Measurements from ENCODE around the gene COL4A2.

Gene COL4A2

DNA sequence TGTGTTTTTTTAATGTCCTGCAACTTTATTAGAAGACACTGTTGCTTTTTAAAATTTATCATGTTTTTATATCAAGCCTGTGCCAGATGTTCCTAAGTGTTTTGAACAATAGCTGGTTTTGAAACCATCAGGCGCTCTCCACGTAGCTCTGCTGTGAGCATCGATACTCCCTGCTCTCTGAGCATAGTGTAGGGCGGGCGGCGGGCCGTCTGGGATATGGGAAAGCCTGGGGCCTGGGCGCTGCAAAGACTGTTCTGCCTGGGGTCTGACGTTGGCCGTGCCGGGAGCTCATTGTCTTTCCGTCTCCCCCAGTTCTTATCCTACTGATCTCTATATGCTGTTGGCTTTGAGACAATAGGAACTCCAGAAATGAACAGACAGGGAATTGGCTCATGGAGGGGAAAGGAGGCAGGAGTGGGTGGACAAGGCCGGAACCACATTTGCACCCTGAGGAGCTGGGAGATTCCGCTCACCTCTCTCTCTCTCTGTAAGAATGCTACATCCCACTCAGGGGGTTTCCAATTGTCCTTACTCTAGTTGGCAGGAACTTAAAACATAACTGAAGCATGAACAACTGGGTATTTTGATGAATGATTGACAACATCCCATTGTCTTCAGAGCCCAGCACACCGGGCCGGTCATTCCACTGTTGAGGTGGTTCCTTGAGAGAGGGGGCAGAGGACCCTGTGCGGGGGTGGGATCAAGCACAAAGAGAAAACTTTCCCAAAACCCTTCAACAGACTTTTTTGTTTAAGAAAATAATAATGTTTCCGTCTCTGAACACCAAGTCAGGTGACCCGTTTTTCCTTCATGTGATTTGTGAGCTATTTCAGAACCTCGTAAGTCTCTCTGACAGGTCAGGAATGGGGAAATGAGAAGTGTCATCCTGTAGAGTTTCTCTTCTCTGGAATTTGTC is 64.7 kb downstream of the COL4A2 start (continued):
- TF ChIP-seq ZNF514 (tag by site-specific recombination; IDR thresholded peaks at IDR 0.05) (no peak), ZNF677 (tag by site-specific recombination; IDR thresholded peaks at IDR 0.05) (no peak), ZNF473 (tag by site-specific recombination; IDR thresholded peaks at IDR 0.05) (no peak)
- TF ChIP-seq, protein P1, sequence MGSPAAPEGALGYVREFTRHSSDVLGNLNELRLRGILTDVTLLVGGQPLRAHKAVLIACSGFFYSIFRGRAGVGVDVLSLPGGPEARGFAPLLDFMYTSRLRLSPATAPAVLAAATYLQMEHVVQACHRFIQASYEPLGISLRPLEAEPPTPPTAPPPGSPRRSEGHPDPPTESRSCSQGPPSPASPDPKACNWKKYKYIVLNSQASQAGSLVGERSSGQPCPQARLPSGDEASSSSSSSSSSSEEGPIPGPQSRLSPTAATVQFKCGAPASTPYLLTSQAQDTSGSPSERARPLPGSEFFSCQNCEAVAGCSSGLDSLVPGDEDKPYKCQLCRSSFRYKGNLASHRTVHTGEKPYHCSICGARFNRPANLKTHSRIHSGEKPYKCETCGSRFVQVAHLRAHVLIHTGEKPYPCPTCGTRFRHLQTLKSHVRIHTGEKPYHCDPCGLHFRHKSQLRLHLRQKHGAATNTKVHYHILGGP (tag by site-specific recombination; IDR thresholded peaks at IDR 0.05) = no peak

DNA sequence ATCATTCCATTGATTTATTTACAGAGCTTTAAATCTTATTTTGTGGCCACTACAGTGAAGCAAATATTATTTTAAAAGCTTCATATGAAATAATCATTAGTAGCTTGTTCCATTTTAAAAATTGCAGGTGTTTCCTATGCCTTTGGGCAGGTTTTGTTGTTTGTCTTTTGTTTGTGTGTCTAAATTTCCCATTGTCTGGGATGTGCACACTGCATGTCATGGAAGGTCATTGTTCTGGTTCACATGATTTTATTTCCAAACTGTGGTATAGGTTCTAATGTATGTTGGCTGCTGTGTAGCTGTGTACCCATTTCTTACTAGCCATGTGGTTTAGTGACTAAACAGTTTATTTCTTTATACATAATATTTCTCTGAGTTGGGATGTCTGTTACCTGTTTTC is 65.6 kb downstream of the COL4A2 start:
- ChIA-PET POLR2A (no interaction called here), CTCF (no interaction called here)
- TF ChIP-seq, protein P2, sequence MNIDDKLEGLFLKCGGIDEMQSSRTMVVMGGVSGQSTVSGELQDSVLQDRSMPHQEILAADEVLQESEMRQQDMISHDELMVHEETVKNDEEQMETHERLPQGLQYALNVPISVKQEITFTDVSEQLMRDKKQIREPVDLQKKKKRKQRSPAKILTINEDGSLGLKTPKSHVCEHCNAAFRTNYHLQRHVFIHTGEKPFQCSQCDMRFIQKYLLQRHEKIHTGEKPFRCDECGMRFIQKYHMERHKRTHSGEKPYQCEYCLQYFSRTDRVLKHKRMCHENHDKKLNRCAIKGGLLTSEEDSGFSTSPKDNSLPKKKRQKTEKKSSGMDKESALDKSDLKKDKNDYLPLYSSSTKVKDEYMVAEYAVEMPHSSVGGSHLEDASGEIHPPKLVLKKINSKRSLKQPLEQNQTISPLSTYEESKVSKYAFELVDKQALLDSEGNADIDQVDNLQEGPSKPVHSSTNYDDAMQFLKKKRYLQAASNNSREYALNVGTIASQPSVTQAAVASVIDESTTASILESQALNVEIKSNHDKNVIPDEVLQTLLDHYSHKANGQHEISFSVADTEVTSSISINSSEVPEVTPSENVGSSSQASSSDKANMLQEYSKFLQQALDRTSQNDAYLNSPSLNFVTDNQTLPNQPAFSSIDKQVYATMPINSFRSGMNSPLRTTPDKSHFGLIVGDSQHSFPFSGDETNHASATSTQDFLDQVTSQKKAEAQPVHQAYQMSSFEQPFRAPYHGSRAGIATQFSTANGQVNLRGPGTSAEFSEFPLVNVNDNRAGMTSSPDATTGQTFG (tag by site-specific recombination; IDR thresholded peaks at IDR 0.05; ENCODE audit: borderline replicate concordance) = no peak
- no peaks in the 10 kb centered on the region for H3K36me3 ChIP-seq (ENCODE audit: control insufficient read depth in 2 of 2, insufficient read depth in 1 of 2, low read length in 2 of 2)
- no peak overlapping the region for H3K4me3 ChIP-seq (ENCODE audit: low read depth, low read length)
- H3K9me3 ChIP-seq (ENCODE audit: control insufficient read depth, insufficient read depth, low read depth, low read length) = no peaks in the 10 kb centered on the region
- H3K27ac ChIP-seq (ENCODE audit: extremely low read depth, low read depth, low read length) = no peak overlapping the region
- no peaks in the 10 kb centered on the region for H3K4me1 ChIP-seq (ENCODE audit: control insufficient read depth, insufficient read depth, low read length)

DNA sequence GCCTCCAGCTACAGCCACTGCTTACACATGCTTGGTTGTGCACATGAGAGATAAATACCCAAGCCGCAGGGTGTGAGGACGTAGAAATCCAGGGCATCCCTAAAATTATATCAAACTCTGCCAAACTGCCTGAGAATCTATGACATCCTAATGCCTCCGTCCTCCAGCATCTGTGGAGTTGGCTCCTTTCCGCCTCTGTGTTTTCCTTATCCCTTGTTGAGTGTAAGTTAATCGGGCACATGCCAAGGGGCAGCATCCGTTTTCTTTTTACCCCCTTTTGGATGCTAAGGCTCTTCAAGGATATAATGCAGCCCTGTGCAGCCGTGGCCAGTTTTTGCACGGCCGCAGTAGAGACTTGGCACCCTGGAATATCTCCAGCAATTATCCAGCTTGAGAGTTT is 66.5 kb downstream of the COL4A2 start:
- TF ChIP-seq ZNF202 (tag by site-specific recombination; IDR thresholded peaks at IDR 0.05; ENCODE audit: borderline replicate concordance) (no peak), GFI1B (tag by site-specific recombination; IDR thresholded peaks at IDR 0.05) (no peak)
- TF ChIP-seq, protein P3, sequence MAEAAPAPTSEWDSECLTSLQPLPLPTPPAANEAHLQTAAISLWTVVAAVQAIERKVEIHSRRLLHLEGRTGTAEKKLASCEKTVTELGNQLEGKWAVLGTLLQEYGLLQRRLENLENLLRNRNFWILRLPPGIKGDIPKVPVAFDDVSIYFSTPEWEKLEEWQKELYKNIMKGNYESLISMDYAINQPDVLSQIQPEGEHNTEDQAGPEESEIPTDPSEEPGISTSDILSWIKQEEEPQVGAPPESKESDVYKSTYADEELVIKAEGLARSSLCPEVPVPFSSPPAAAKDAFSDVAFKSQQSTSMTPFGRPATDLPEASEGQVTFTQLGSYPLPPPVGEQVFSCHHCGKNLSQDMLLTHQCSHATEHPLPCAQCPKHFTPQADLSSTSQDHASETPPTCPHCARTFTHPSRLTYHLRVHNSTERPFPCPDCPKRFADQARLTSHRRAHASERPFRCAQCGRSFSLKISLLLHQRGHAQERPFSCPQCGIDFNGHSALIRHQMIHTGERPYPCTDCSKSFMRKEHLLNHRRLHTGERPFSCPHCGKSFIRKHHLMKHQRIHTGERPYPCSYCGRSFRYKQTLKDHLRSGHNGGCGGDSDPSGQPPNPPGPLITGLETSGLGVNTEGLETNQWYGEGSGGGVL (tag by site-specific recombination; IDR thresholded peaks at IDR 0.05) = no peak
- Histone ChIP-seq H3K36me3 (ENCODE audit: control insufficient read depth in 2 of 2, insufficient read depth in 1 of 2, low read length in 2 of 2) (no peaks in the 10 kb centered on the region), H3K4me1 (ENCODE audit: control insufficient read depth, insufficient read depth, low read length) (no peaks in the 10 kb centered on the region), H3K9me3 (ENCODE audit: control insufficient read depth, insufficient read depth, low read depth, low read length) (no peaks in the 10 kb centered on the region), H3K27ac (ENCODE audit: extremely low read depth, low read depth, low read length) (no peak overlapping the region), H3K4me3 (ENCODE audit: low read depth, low read length) (no peak overlapping the region)
- ChIA-PET POLR2A (no interaction called here), CTCF (no interaction called here)

DNA sequence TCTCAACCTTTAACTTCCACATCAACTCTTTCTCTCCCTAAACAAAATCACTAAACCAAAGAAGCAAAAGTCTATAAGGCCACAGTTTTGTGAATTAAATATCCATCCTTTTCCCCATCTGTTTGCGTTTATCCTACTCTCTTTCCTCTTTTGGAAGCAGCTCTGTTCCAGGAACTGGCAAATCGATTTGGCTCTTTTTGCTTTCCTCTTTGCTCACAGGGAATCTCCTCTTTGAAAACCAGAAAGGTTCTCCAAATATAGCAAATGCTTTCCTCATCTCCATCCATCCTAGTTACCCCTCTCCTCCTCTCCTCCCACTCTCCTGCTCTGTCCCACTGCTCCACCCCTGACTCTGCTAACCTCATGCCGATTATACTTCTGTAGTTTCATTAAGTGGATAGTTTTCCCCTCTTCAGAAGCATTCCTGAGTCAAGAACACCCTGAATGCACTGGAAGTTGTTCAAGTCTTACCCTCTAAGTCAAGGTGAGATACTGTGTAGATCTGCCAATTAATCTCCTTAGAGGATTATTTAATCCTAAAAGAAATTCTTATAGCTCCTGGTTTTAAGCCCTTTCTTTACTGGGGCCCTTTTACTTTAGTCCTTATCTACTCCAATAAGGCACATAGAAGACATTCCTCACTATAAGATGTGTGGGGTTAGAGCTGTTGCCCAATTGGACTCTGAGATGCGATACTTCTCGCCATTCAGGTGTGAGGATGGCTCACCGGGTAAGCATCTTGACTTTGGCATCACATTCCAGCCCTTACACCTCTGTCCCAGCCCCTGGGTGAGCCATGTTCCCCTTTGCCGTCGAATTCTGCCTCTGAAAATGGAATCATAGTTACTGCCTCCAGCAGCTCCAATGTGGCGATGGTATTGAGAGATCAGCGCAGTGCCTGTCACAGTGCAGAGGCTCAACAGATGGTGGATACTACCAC is 67.6 kb downstream of the COL4A2 start:
- ChIA-PET POLR2A (no interaction called here), CTCF (no interaction called here)
- no peaks in the 10 kb centered on the region for H3K9me3 ChIP-seq (ENCODE audit: control insufficient read depth, insufficient read depth, low read depth, low read length)
- no peak overlapping the region for H3K4me3 ChIP-seq (ENCODE audit: low read depth, low read length)
- H3K4me1 ChIP-seq (ENCODE audit: control insufficient read depth, insufficient read depth, low read length) = no peaks in the 10 kb centered on the region
- H3K36me3 ChIP-seq (ENCODE audit: control insufficient read depth in 2 of 2, insufficient read depth in 1 of 2, low read length in 2 of 2) = no peaks in the 10 kb centered on the region
- H3K27ac ChIP-seq (ENCODE audit: extremely low read depth, low read depth, low read length) = no peak overlapping the region
- TF ChIP-seq ZFP41 (tag by site-specific recombination; IDR thresholded peaks at IDR 0.05; ENCODE audit: borderline replicate concordance) (no peak), ZNF792 (tag by site-specific recombination; IDR thresholded peaks at IDR 0.05) (no peak), KLF1 (tag by site-specific recombination; IDR thresholded peaks at IDR 0.05) (no peak), ZNF626 (tag by site-specific recombination; IDR thresholded peaks at IDR 0.05) (no peak), ZBTB21 (tag by site-specific recombination; IDR thresholded peaks at IDR 0.05) (no peak)
- TF ChIP-seq, protein P4, sequence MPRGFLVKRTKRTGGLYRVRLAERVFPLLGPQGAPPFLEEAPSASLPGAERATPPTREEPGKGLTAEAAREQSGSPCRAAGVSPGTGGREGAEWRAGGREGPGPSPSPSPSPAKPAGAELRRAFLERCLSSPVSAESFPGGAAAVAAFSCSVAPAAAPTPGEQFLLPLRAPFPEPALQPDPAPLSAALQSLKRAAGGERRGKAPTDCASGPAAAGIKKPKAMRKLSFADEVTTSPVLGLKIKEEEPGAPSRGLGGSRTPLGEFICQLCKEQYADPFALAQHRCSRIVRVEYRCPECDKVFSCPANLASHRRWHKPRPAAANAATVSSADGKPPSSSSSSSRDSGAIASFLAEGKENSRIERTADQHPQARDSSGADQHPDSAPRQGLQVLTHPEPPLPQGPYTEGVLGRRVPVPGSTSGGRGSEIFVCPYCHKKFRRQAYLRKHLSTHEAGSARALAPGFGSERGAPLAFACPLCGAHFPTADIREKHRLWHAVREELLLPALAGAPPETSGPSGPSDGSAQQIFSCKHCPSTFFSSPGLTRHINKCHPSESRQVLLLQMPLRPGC (tag by site-specific recombination; IDR thresholded peaks at IDR 0.05) = no peak
- TF ChIP-seq, protein P5, sequence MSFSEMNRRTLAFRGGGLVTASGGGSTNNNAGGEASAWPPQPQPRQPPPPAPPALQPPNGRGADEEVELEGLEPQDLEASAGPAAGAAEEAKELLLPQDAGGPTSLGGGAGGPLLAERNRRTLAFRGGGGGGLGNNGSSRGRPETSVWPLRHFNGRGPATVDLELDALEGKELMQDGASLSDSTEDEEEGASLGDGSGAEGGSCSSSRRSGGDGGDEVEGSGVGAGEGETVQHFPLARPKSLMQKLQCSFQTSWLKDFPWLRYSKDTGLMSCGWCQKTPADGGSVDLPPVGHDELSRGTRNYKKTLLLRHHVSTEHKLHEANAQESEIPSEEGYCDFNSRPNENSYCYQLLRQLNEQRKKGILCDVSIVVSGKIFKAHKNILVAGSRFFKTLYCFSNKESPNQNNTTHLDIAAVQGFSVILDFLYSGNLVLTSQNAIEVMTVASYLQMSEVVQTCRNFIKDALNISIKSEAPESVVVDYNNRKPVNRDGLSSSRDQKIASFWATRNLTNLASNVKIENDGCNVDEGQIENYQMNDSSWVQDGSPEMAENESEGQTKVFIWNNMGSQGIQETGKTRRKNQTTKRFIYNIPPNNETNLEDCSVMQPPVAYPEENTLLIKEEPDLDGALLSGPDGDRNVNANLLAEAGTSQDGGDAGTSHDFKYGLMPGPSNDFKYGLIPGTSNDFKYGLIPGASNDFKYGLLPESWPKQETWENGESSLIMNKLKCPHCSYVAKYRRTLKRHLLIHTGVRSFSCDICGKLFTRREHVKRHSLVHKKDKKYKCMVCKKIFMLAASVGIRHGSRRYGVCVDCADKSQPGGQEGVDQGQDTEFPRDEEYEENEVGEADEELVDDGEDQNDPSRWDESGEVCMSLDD (tag by site-specific recombination; IDR thresholded peaks at IDR 0.05) = no peak
